GM23338 (cell line): ENCODE data around the gene PCDHGB7. TPM values are rescaled to one million over a fixed set of nuclear protein-coding genes. Genes with fewer than 3 reads are reported as not detected.
A peak's percentile ranks its signal among the peaks of the same experiment; 100 is the strongest.
"Not testable (repeated sequence)": the region's sequence is repeated elsewhere in the genome, so short reads cannot be mapped to it uniquely, and the experiment has no call there.

Experiments used
- ATAC-seq: fragments of 200-7000 bp; cut with Tn5 transposase; 3 replicates; pipeline ENCODE4 v1.9.1; 2020
- DNase-seq: peaks from one replicate; pipeline ENCODE4 v3.0.0-alpha.2; 2015; ENCODE audit warnings: low spot score
- H2AFZ ChIP-seq: fragments of 200-600 bp; sonication (generic); 2 replicates; pipeline ENCODE4 v1.8.0; 2016; ENCODE audit warnings: antibody characterized with exemption, mild to moderate bottlenecking, moderate library complexity
- H3F3A ChIP-seq: fragments of 200-600 bp; sonication (generic); replicated peaks from 2 replicates; pipeline ENCODE4 v1.8.0; 2017; ENCODE audit warnings: antibody characterized with exemption, mixed run types, low read depth
- H3K27ac ChIP-seq: fragments of 200-600 bp; sonication (generic); 2 replicates; pipeline ENCODE4 v1.6.1; 2016; ENCODE audit warnings: low read depth
- H3K27me3 ChIP-seq: fragments of 200-600 bp; sonication (generic); 2 replicates; pipeline ENCODE4 v1.8.0; 2016; ENCODE audit warnings: mild to moderate bottlenecking, mixed run types, moderate library complexity; ENCODE audit not compliant: insufficient read depth
- H3K36me3 ChIP-seq: fragments of 200-600 bp; sonication (generic); 2 replicates; pipeline ENCODE4 v1.8.0; 2016; ENCODE audit warnings: mild to moderate bottlenecking; ENCODE audit not compliant: insufficient read depth
- H3K4me1 ChIP-seq: fragments of 200-600 bp; sonication (generic); 2 replicates; pipeline ENCODE4 v1.8.0; 2016; ENCODE audit warnings: mild to moderate bottlenecking, moderate library complexity; ENCODE audit not compliant: insufficient read depth
- H3K4me2 ChIP-seq: fragments of 200-600 bp; sonication (generic); 2 replicates; pipeline ENCODE4 v1.7.1; 2017; ENCODE audit warnings: mixed run types
- H3K4me3 ChIP-seq: fragments of 200-600 bp; sonication (generic); 2 replicates; pipeline ENCODE4 v1.6.1; 2016; ENCODE audit warnings: mixed run types
- H3K79me2 ChIP-seq: fragments of 200-600 bp; sonication (generic); replicated peaks from 2 replicates; pipeline ENCODE4 v1.8.0; 2017; ENCODE audit warnings: mild to moderate bottlenecking; ENCODE audit not compliant: insufficient read depth
- H3K9me2 ChIP-seq: fragments of 200-600 bp; sonication (generic); 2 replicates; pipeline ENCODE4 v1.8.0; 2017; ENCODE audit not compliant: insufficient read depth
- H4K20me1 ChIP-seq: fragments of 200-600 bp; sonication (generic); replicated peaks from 2 replicates; pipeline ENCODE4 v1.8.0; 2017; ENCODE audit warnings: mild to moderate bottlenecking; ENCODE audit not compliant: insufficient read depth
- H3K27ac Mint-ChIP-seq: 2 replicates; pipeline ENCODE4 v1.8.0; 2020; ENCODE audit warnings: inconsistent platforms, mild to moderate bottlenecking, moderate library complexity, mixed read lengths
- H3K27me3 Mint-ChIP-seq: 3 replicates; pipeline ENCODE4 v1.8.0; 2022; ENCODE audit warnings: low read depth, mild to moderate bottlenecking, moderate library complexity, mixed read lengths, inconsistent platforms; ENCODE audit not compliant: insufficient read depth, poor library complexity
- H3K36me3 Mint-ChIP-seq: 3 replicates; pipeline ENCODE4 v1.8.0; 2021; ENCODE audit warnings: low read depth, mild to moderate bottlenecking, inconsistent platforms, moderate library complexity, mixed read lengths
- H3K4me1 Mint-ChIP-seq: 3 replicates; pipeline ENCODE4 v1.8.0; 2020; ENCODE audit warnings: mild to moderate bottlenecking, inconsistent platforms, mixed read lengths
- H3K4me3 Mint-ChIP-seq: 3 replicates; pipeline ENCODE4 v1.8.0; 2021; ENCODE audit warnings: moderate library complexity, mild to moderate bottlenecking, inconsistent platforms, mixed read lengths
- H3K9me3 Mint-ChIP-seq: 3 replicates; pipeline ENCODE4 v1.8.0; 2020; ENCODE audit warnings: moderate library complexity, mild to moderate bottlenecking, inconsistent platforms, mixed read lengths
- CREB1 ChIP-seq: fragments of 250-450 bp; sonication (Bioruptor Pico); IDR thresholded peaks from 2 replicates; pipeline ENCODE4 v1.5.0; 2020; ENCODE audit warnings: low read depth, mild to moderate bottlenecking, moderate library complexity
- CTCF ChIP-seq, 2 experiments: fragments of 200-600 bp in 1 of 2; sonication (generic) in 1 of 2; conservative IDR thresholded peaks; 2 replicates each; pipeline versions ENCODE4 v1.5.1 to v1.6.1; 2016 to 2017; ENCODE audit warnings: antibody characterized with exemption in 2 of 2, low read depth in 2 of 2, mild to moderate bottlenecking in 2 of 2, moderate library complexity in 1 of 2
- ETS1 ChIP-seq: IDR thresholded peaks from 2 replicates; pipeline ENCODE4 v1.6.1; 2016; ENCODE audit warnings: antibody characterized with exemption
- long read RNA-seq: library from polyadenylated mRNA; unstranded; transcript quantifications from one replicate; pipeline ENCODE4 v2.0.0, GENCODE V29; 2020; ENCODE audit not compliant: unreplicated experiment
- polyA plus RNA-seq: library from polyadenylated mRNA; unstranded; fragments of >200 nt; fragmentation: Nextera tagmentation; extraction: Ambion mirVana; gene quantifications from 2 replicates; pipeline ENCODE4 v1.2.1, GENCODE V29; 2016
- total RNA-seq: library from RNA; depleted of rRNA; stranded (reverse); fragments of >200 nt; shearing (Covaris generic); gene quantifications from 2 replicates; pipeline ENCODE4 v1.2.3, GENCODE V29; 2014; rRNA removed

The PCDHGB7 gene
- 5.8 and 11.7 TPM in 2 replicates for total RNA-seq
- polyA plus RNA-seq: 0.94 and 1.4 TPM in 2 replicates
- long read RNA-seq, partial matches to known transcripts: 0 of 1 reads
- long read RNA-seq, other reads (novel, unspliced or antisense): 0 of 1 reads

GRCh38 chr5:141417494-141418172, at the start of gene PCDHGB7:
TSS of gene PCDHGB7 (plus strand) at chr5:141417677. CDS start at chr5:141417860, 183 bp downstream.
- not testable (repeated sequence) for H3K36me3 ChIP-seq, H3K4me1 ChIP-seq, H2AFZ ChIP-seq, H3K9me2 ChIP-seq, H3F3A ChIP-seq, H3K27ac ChIP-seq, H3K79me2 ChIP-seq, H4K20me1 ChIP-seq
- Histone ChIP-seq H3K27me3 (peaks cover 20% of the 10 kb centered on the region), H3K4me2 (peak within 1 kb of the TSS; percentile 81), H3K4me3 (peak within 1 kb of the TSS; percentile 59)
- DNase-seq (peak; percentile 94), ATAC-seq (peak; percentile 84)
- H3K4me3 Mint-ChIP-seq: peak within 1 kb of the TSS; percentile 85
- peaks cover 77% of the 10 kb centered on the region for H3K9me3 Mint-ChIP-seq
- peak within 1 kb of the TSS; percentile 56; the same call in 1 of the 2 replicates for H3K27ac Mint-ChIP-seq
- H3K36me3 Mint-ChIP-seq: peaks cover 79% of the 10 kb centered on the region
- TF ChIP-seq CREB1: 0 out of 2 replicates have a peak, but pooled peaks have one; percentile 62
- peak; percentile 74 to 79 for TF ChIP-seq CTCF (conservative IDR thresholded peaks at IDR 0.05; ENCODE audit: low read depth in 2 of 2)
- H3K4me1 Mint-ChIP-seq: peaks cover 17% of the 10 kb centered on the region
- peaks cover 35% of the 10 kb centered on the region for H3K27me3 Mint-ChIP-seq

GRCh38 chr5:141369994-141370848, 47.3 kb upstream of the PCDHGB7 start, which contains the start of gene PCDHGB3:
TSS of gene PCDHGB3 (plus strand) at chr5:141370242. CDS start at chr5:141370395, 153 bp downstream.
- Histone ChIP-seq H3K4me2 (no peak within 1 kb of the TSS), H3K4me1 (no peaks in the 10 kb centered on the region), H3K36me3 (peaks cover under 1% of the 10 kb centered on the region; the same call in 1 of the 2 replicates), H4K20me1 (no peaks in the 10 kb centered on the region), H3K27me3 (no peaks in the 10 kb centered on the region), H3K27ac (no peak within 1 kb of the TSS), H3K9me2 (no peaks in the 10 kb centered on the region), H3K79me2 (no peaks in the 10 kb centered on the region), H3K4me3 (no peak within 1 kb of the TSS), H3F3A (no peaks in the 10 kb centered on the region), H2AFZ (no peak within 1 kb of the TSS)
- ATAC-seq (peak; percentile 52), DNase-seq (peak; percentile 77)
- Mint-ChIP-seq H3K4me3 (no peak within 1 kb of the TSS), H3K27ac (no peak within 1 kb of the TSS), H3K4me1 (peaks cover 2% of the 10 kb centered on the region; the same call in 1 of the 3 replicates), H3K36me3 (peaks cover 55% of the 10 kb centered on the region), H3K27me3 (peaks cover 9% of the 10 kb centered on the region), H3K9me3 (peaks cover 66% of the 10 kb centered on the region)
- TF ChIP-seq ETS1: no peak
- peak; percentile 55 to 62 for TF ChIP-seq CTCF (conservative IDR thresholded peaks at IDR 0.05; ENCODE audit: low read depth in 2 of 2)
